T-cell (primary cell): ENCODE results near the gene RPL7A. TPM values are rescaled to one million over a fixed set of nuclear protein-coding genes. Genes with fewer than 3 reads are reported as not detected.

Source experiments
- ATAC-seq, 4 experiments: fragments of 200-7000 bp in 3 of 4; fragments of 150-1000 bp in 1 of 4; cut with Tn5 transposase; replicated peaks in 1 of 4; 1 replicate in 3 of 4; 2 replicates in 1 of 4; pipeline ENCODE4 v1.10.0; 2021; ENCODE audit warnings: moderate library complexity in 3 of 4, mild to moderate bottlenecking in 2 of 4, moderate number of reproducible peaks in 1 of 4
- CTCF ChIA-PET, 2 donors: fragments of 300-600 bp; sonication (Branson Sonifier 250); formaldehyde crosslinking; loops; one replicate each; lab custom pipeline; 2022; ENCODE audit warnings: antibody characterized with exemption in 2 of 2; lab: Charles Lee
- POLR2A ChIA-PET, 2 donors: fragments of 300-600 bp; sonication (Branson Sonifier 250); formaldehyde crosslinking; loops; one replicate each; lab custom pipeline; 2022; ENCODE audit warnings: antibody characterized with exemption in 2 of 2; lab: Charles Lee
- DNase-seq, 35 experiments: peaks; one replicate each; pipeline versions ENCODE4 v3.0.0 to v3.0.0-alpha.2; 2013 to 2023
- H3K27ac ChIP-seq: one replicate; pipeline ENCODE4 v1.5.1; 2013; ENCODE audit warnings: low read length
- H3K27me3 ChIP-seq, 2 experiments: replicated peaks in 1 of 2; 1 replicate in 1 of 2; 2 replicates in 1 of 2; pipeline versions ENCODE4 v1.6.1 to v1.7.0; 2013; ENCODE audit warnings: low read length in 1 of 2, mixed read lengths in 1 of 2; ENCODE audit not compliant: control insufficient read depth in 2 of 2, insufficient read depth in 2 of 2; ENCODE audit errors: extremely low read depth in 1 of 2
- H3K36me3 ChIP-seq, 2 donors: 1 replicate in 1 of 2; 2 replicates in 1 of 2; pipeline versions ENCODE4 v1.6.1 to v1.7.0; 2013; ENCODE audit warnings: low read length in 1 of 2; ENCODE audit not compliant: control insufficient read depth in 2 of 2, insufficient read depth in 1 of 2; ENCODE audit errors: extremely low read depth in 1 of 2
- H3K4me1 ChIP-seq, 2 experiments: 1 replicate in 1 of 2; 2 replicates in 1 of 2; pipeline versions ENCODE4 v1.6.1 to v1.7.0; 2013; ENCODE audit warnings: low read length in 2 of 2, mixed read lengths in 1 of 2; ENCODE audit not compliant: insufficient read depth in 2 of 2, control insufficient read depth in 1 of 2; ENCODE audit errors: extremely low read depth in 1 of 2
- H3K4me3 ChIP-seq, 2 donors: 1 replicate in 1 of 2; 2 replicates in 1 of 2; pipeline versions ENCODE4 v1.5.1 to v1.7.0; 2013; ENCODE audit warnings: mild to moderate bottlenecking in 2 of 2, low read length in 1 of 2, moderate library complexity in 1 of 2; ENCODE audit not compliant: control insufficient read depth in 1 of 2; ENCODE audit errors: extremely low read depth in 1 of 2
- H3K9me3 ChIP-seq: 2 replicates; pipeline ENCODE4 v1.7.0; 2013
- H3K27ac Mint-ChIP-seq, 2 donors: one replicate each; pipeline ENCODE4 v1.8.0; 2020 to 2021; ENCODE audit warnings: mild to moderate bottlenecking in 2 of 2, mixed read lengths in 2 of 2
- H3K27me3 Mint-ChIP-seq, 2 donors: one replicate each; pipeline ENCODE4 v1.8.0; 2021 to 2022; ENCODE audit warnings: mixed read lengths in 2 of 2
- H3K36me3 Mint-ChIP-seq: one replicate; pipeline ENCODE4 v1.8.0; 2021; ENCODE audit warnings: mixed read lengths
- H3K4me1 Mint-ChIP-seq, 3 donors: one replicate each; pipeline ENCODE4 v1.8.0; 2020 to 2022; ENCODE audit warnings: mixed read lengths in 3 of 3, mild to moderate bottlenecking in 1 of 3
- H3K4me3 Mint-ChIP-seq, 3 donors: one replicate each; pipeline ENCODE4 v1.8.0; 2020 to 2022; ENCODE audit warnings: mild to moderate bottlenecking in 3 of 3, mixed read lengths in 3 of 3, moderate library complexity in 3 of 3
- H3K9me3 Mint-ChIP-seq, 3 donors: one replicate each; pipeline ENCODE4 v1.8.0; 2020 to 2022; ENCODE audit warnings: mixed read lengths in 3 of 3
- WGBS: methylation state at CpG from one replicate; pipeline ENCODE4 v1.1.5; 2013; ENCODE audit warnings: missing lambda C conversion rate; ENCODE audit not compliant: insufficient coverage; 5-methylcytosine and 5-hydroxymethylcytosine counted together
- total RNA-seq, 35 experiments: library from RNA in 6 of 35; stranded (reverse) in 6 of 35; fragments of 120-200 nt in 1 of 35; gene quantifications; one replicate each; pipeline versions ENCODE4 v1.2.1 to v1.2.4 and lab custom pipeline; 2013 to 2026

RPL7A gene
- total RNA-seq, 5 donors from 2014 or later (not counting 1 experiment from before 2014, with no cell fraction given) = 2,623 to 2,692 (median 2,659) TPM

DNA sequence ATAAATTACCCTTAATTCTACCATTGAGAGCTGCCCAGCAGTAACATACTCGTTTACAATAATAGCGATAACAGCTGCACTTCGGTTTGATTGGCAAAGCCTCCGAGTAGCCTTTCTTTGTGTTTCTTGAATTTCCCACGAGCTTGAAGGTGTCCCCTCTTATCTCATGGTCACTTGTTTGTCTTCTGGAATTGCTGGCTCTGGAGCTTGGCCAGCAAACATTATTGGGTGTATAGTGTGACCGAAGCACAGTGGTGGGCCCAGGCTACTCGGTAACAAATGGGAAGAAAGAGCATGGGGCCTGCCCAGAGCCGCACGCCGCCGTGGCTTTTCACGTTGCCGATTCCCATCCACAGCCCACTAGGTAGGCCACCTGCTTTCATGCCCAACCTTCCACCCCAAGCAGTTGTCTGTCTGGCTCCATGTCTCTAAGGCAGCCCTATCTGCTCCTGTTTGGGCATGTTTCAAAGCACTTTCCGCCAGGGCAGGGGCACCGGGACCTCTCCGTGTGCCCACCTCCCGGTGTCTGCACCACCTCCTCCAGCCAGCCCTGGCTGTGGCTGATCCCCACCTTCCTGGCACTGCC lies 36.8 kb downstream of the RPL7A start:
- no peak for ATAC-seq
- Histone ChIP-seq H3K4me3 (no peak overlapping the region), H3K4me1 (no peaks in the 10 kb centered on the region), H3K27me3 (peaks cover 0 to 11% of the 10 kb centered on the region in 2 experiments), H3K27ac (no peak overlapping the region), H3K9me3 (no peaks in the 10 kb centered on the region), H3K36me3 (no peaks in the 10 kb centered on the region)
- H3K27ac Mint-ChIP-seq = no peak overlapping the region
- WGBS = 91% methylated on average over 13 of the region's 17 CpGs
- H3K4me1 Mint-ChIP-seq = no peaks in the 10 kb centered on the region
- peaks cover 0 to 4% of the 10 kb centered on the region in 2 donors for H3K27me3 Mint-ChIP-seq
- no peak for DNase-seq
- POLR2A ChIA-PET = no interaction called here
- no peak overlapping the region for H3K4me3 Mint-ChIP-seq
- no peaks in the 10 kb centered on the region for H3K9me3 Mint-ChIP-seq
- no peaks in the 10 kb centered on the region for H3K36me3 Mint-ChIP-seq
- CTCF ChIA-PET = no interaction called here

DNA sequence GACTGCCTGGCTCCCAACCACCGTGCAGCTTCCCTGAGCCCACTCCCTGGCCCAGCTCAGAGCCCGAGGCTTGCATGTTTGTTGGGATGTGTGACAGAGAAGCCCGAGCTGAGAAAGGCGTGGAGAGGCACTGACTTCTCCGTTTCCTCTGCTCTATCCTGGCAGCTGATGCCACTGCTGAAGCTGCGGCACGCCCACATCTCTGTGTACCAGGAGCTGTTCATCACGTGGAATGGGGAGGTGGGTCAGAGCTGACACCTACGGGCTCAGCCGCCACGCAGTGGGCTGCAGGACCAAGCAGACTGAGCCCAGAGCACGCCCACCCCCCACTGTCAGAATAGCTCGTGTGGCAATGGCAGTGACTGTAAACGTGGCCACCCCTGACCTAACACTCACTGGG lies 37.4 kb downstream of the RPL7A start:
- Mint-ChIP-seq H3K4me3 (no peak overlapping the region), H3K4me1 (no peaks in the 10 kb centered on the region), H3K27me3 (peaks cover 0 to 8% of the 10 kb centered on the region in 2 donors), H3K36me3 (no peaks in the 10 kb centered on the region), H3K27ac (no peak overlapping the region), H3K9me3 (no peaks in the 10 kb centered on the region)
- no peaks in the 10 kb centered on the region for H3K9me3 ChIP-seq
- DNase-seq (no peak), ATAC-seq (no peak)
- ChIA-PET POLR2A (no interaction called here), CTCF (no interaction called here)
- H3K27me3 ChIP-seq = peaks cover 0 to 15% of the 10 kb centered on the region in 2 experiments
- no peak overlapping the region for H3K4me3 ChIP-seq
- 82% methylated on average over 12 of the region's 14 CpGs for WGBS
- H3K27ac ChIP-seq = no peak overlapping the region
- no peaks in the 10 kb centered on the region for H3K36me3 ChIP-seq
- no peaks in the 10 kb centered on the region for H3K4me1 ChIP-seq

DNA sequence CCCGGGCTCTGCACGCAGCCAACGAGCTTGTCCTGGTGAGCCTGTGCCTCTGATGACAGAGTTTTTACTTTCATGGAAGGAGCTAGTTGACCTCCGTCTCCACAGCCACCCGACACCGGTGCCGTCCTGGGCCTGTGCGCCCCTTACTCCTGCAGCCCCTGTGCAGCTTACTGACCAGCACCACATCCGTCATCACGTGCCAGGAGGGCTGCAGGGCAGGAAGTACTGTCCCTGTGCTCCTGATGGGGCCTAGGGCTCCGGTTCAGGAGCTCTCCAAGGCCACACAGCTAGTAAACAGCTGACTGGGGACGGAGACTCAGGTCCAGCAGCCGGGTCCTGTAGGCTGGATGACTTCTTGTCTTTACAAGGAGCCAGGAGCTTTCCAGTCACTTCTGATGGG lies 38.3 kb downstream of the RPL7A start:
- no peak overlapping the region for H3K4me3 ChIP-seq
- DNase-seq (no peak), ATAC-seq (no peak)
- H3K27me3 Mint-ChIP-seq = peaks cover 0 to 12% of the 10 kb centered on the region in 2 donors
- no peak overlapping the region for H3K27ac ChIP-seq
- H3K27me3 ChIP-seq = peaks cover 0 to 20% of the 10 kb centered on the region in 2 experiments
- H3K36me3 ChIP-seq = no peaks in the 10 kb centered on the region
- CTCF ChIA-PET = no interaction called here
- H3K27ac Mint-ChIP-seq = no peak overlapping the region
- 95% methylated on average over 13 of the region's 13 CpGs for WGBS
- H3K4me3 Mint-ChIP-seq = no peak overlapping the region
- H3K4me1 ChIP-seq = no peaks in the 10 kb centered on the region
- no peaks in the 10 kb centered on the region for H3K9me3 ChIP-seq
- no peaks in the 10 kb centered on the region for H3K36me3 Mint-ChIP-seq
- H3K9me3 Mint-ChIP-seq = no peaks in the 10 kb centered on the region
- POLR2A ChIA-PET = no interaction called here
- H3K4me1 Mint-ChIP-seq = no peaks in the 10 kb centered on the region

DNA sequence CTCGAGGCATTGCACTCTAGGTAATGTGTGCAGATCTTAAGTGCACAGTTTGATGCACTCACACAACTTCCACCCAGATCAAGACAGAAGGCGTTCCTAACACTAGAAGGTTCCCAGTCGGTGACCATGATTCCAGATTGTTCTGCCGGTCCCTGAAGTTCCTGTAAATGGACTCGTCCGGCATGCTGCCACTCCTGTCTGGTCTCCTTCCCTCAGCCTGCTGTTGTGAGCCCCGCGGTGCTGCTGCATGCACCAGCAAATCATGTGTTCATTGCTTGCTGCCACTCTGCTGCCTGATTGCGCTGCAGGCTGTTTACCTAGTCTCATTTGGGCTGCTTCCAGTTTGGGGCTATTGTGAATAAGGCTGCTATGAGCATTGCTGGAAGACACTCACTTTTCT lies 39.7 kb downstream of the RPL7A start:
- no peak overlapping the region for H3K27ac Mint-ChIP-seq
- 86% methylated on average over 8 of the region's 9 CpGs for WGBS
- Histone ChIP-seq H3K36me3 (no peaks in the 10 kb centered on the region), H3K9me3 (no peaks in the 10 kb centered on the region), H3K27me3 (peaks cover 0 to 26% of the 10 kb centered on the region in 2 experiments), H3K27ac (no peak overlapping the region), H3K4me3 (no peak overlapping the region), H3K4me1 (no peaks in the 10 kb centered on the region)
- H3K9me3 Mint-ChIP-seq = no peaks in the 10 kb centered on the region
- H3K27me3 Mint-ChIP-seq = peaks cover 0 to 14% of the 10 kb centered on the region in 2 donors
- POLR2A ChIA-PET = no interaction called here
- ATAC-seq = no peak
- no peaks in the 10 kb centered on the region for H3K36me3 Mint-ChIP-seq
- H3K4me1 Mint-ChIP-seq = no peaks in the 10 kb centered on the region
- DNase-seq = no peak
- CTCF ChIA-PET = no interaction called here
- no peak overlapping the region for H3K4me3 Mint-ChIP-seq

DNA sequence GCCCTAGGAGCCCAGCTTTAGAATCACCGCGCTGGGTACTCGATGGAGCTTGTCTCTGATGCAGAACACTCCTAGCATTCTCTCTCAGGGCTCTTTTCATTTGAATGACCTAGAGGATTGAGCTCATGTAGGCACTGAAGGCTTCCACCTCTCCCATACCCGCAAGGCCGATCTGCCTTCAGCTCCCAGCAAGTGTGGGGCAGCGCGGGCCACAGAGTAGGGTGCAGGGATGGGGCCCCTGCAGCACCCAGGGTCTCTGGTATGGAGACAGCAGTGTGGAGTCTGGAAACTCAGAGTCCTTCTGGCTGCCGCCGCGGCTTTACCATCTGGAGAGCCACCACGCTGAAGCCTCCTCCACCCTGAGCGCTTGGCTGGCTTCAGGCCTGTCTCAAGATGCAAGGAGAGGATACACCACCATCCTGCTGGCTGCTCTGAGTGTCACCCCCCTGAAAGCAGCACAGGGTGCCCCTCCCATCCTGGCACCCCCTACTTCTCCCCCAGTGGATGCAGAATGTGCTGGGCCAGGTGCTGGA lies 41.1 kb downstream of the RPL7A start:
- ChIA-PET CTCF (interaction anchor here in 1 of 2 donors (0.5 kb wide), 1 partner anchor 363 kb away, joined by 3 read pairs; no protein-coding TSS in a partner anchor), POLR2A (no interaction called here)
- Mint-ChIP-seq H3K27me3 (peaks cover 0 to 14% of the 10 kb centered on the region in 2 donors), H3K4me3 (no peak overlapping the region), H3K4me1 (no peaks in the 10 kb centered on the region), H3K27ac (no peak overlapping the region), H3K36me3 (no peaks in the 10 kb centered on the region), H3K9me3 (no peaks in the 10 kb centered on the region)
- no peak for DNase-seq
- H3K4me1 ChIP-seq = no peaks in the 10 kb centered on the region
- no peak for ATAC-seq
- H3K4me3 ChIP-seq = no peak overlapping the region
- H3K36me3 ChIP-seq = no peaks in the 10 kb centered on the region
- H3K9me3 ChIP-seq = no peaks in the 10 kb centered on the region
- H3K27ac ChIP-seq = no peak overlapping the region
- peaks cover 0 to 35% of the 10 kb centered on the region in 2 experiments for H3K27me3 ChIP-seq
- 86% methylated on average over 5 of the region's 12 CpGs for WGBS

DNA sequence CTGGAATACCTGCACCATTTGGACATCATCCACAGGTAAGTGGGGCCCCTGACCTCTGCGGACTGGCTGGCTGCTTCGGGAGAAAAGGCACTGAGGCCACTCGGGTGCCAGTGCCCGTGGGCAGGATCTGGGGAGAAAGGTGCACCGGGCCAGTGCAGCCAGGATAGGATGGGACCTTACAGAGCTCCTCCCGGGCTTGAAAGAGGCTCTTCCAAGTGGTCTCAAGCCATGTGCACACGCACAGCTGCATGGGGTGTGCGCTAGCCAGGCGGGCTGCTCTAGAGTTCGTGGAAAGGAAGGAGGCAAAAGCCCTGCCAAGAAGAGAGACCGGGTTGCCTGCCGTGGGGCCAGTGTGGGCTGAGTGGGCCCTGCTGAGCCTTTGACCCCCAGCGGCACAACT lies 41.5 kb downstream of the RPL7A start:
- Mint-ChIP-seq H3K4me3 (no peak overlapping the region), H3K9me3 (no peaks in the 10 kb centered on the region), H3K36me3 (no peaks in the 10 kb centered on the region), H3K27me3 (peaks cover 0 to 14% of the 10 kb centered on the region in 2 donors), H3K4me1 (no peaks in the 10 kb centered on the region), H3K27ac (no peak overlapping the region)
- ATAC-seq (no peak), DNase-seq (no peak)
- H3K36me3 ChIP-seq = no peaks in the 10 kb centered on the region
- no peaks in the 10 kb centered on the region for H3K9me3 ChIP-seq
- ChIA-PET CTCF (no interaction called here), POLR2A (no interaction called here)
- 81% methylated on average over 10 of the region's 13 CpGs for WGBS
- no peaks in the 10 kb centered on the region for H3K4me1 ChIP-seq
- H3K4me3 ChIP-seq = no peak overlapping the region
- no peak overlapping the region for H3K27ac ChIP-seq
- peaks cover 0 to 40% of the 10 kb centered on the region in 2 experiments for H3K27me3 ChIP-seq
